ENCODE data around the gene DNAJC7. TPM values are rescaled to one million over a fixed set of nuclear protein-coding genes. Genes with fewer than 3 reads are reported as not detected.

Gene DNAJC7, protein sequence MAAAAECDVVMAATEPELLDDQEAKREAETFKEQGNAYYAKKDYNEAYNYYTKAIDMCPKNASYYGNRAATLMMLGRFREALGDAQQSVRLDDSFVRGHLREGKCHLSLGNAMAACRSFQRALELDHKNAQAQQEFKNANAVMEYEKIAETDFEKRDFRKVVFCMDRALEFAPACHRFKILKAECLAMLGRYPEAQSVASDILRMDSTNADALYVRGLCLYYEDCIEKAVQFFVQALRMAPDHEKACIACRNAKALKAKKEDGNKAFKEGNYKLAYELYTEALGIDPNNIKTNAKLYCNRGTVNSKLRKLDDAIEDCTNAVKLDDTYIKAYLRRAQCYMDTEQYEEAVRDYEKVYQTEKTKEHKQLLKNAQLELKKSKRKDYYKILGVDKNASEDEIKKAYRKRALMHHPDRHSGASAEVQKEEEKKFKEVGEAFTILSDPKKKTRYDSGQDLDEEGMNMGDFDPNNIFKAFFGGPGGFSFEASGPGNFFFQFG
- total RNA-seq = 110 TPM

DNA sequence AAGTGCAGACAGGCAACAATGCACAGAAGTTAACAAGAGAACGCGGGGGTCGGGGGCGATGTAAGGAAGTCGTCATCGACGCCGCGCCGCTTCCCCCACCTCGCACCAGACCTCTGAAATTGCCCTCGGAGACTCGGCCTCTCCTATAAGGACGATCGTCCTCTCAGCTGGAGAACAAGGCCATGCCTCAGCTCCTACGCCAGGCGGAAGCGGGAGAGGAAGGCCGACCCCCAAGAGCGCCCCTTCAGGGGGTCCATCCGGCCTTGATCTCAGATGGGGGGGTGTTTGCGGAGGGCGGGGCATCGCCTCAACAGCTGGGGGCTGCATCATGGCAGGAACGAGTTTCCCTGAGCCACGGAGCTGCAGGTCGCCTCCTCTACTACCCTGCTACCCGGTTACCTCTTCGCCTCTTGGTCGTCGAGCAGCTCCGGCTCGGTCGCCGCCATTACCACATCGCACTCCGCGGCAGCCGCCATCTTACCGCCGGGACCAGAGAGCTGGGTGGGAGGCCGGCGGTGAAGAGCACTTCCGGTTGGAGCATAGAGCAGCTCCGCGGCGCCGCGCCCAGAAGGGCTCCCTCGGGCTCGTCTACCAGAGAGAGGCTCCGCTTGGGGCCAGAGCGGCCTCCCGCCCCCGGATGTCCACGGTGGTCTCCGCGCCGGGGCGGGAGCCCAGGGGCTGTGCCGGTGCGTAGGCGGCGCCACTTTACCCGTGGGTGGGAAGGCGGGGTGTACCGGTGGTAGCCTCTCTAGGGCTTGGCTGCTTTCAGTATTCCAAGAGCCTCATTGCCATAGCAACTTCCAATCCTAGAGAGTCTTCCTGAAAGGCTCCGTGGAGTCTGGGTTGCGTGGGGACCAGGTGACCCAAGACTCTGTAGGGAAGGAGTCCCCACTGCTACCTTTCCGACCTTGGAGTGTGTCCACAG is at the start of gene DNAJC7:
TSS of gene DNAJC7 (minus strand) at position 499 of the 925 bp plus-strand sequence. CDS start at position 476, 23 bp downstream.
- H3K9me3 ChIP-seq (ENCODE audit: low read depth, low read length) = no peaks in the 10 kb centered on the region
- peak within 1 kb of the TSS; percentile 90 for H3K4me3 ChIP-seq (ENCODE audit: low read length)
- H3K4me1 ChIP-seq (ENCODE audit: insufficient read depth, low read length) = peaks cover 77% of the 10 kb centered on the region
- no peaks in the 10 kb centered on the region for H3K27me3 ChIP-seq (ENCODE audit: insufficient read depth, low read length)

- H3K9me3 ChIP-seq (ENCODE audit: low read depth, low read length) = no peaks in the 10 kb centered on the region
- H3K4me1 ChIP-seq (ENCODE audit: insufficient read depth, low read length) = peaks cover 16% of the 10 kb centered on the region
- H3K4me3 ChIP-seq (ENCODE audit: low read length) = no peak overlapping the region
- no peaks in the 10 kb centered on the region for H3K27me3 ChIP-seq (ENCODE audit: insufficient read depth, low read length)
These were observed 48.0 kb upstream of the DNAJC7 start for GRCh38 chr17:42065201-42065600.

DNA sequence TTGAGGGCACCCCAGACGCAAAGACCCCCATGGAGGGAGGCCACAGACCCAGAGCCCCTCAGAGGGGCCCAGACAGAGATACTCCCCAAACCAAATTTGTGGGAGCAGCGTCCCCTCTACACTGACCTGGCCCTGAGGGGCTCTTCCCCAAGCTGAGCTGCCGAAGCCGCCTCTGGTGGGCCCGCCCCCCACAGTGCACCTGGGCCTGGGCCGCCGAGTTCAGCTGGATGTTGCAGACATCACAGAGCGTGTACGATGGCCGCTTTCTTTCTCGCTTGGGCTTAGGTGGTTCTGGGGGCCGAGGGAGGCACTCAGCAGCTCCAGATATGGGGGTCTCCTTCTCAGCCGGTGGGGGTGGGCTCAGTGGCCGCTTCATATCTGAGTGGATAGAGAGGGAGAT is 45.4 kb upstream of the DNAJC7 start:
- H3K27me3 ChIP-seq (ENCODE audit: insufficient read depth, low read length) = no peaks in the 10 kb centered on the region
- H3K4me3 ChIP-seq (ENCODE audit: low read length) = no peak overlapping the region
- peaks cover 16% of the 10 kb centered on the region for H3K4me1 ChIP-seq (ENCODE audit: insufficient read depth, low read length)
- H3K9me3 ChIP-seq (ENCODE audit: low read depth, low read length) = no peaks in the 10 kb centered on the region

DNA sequence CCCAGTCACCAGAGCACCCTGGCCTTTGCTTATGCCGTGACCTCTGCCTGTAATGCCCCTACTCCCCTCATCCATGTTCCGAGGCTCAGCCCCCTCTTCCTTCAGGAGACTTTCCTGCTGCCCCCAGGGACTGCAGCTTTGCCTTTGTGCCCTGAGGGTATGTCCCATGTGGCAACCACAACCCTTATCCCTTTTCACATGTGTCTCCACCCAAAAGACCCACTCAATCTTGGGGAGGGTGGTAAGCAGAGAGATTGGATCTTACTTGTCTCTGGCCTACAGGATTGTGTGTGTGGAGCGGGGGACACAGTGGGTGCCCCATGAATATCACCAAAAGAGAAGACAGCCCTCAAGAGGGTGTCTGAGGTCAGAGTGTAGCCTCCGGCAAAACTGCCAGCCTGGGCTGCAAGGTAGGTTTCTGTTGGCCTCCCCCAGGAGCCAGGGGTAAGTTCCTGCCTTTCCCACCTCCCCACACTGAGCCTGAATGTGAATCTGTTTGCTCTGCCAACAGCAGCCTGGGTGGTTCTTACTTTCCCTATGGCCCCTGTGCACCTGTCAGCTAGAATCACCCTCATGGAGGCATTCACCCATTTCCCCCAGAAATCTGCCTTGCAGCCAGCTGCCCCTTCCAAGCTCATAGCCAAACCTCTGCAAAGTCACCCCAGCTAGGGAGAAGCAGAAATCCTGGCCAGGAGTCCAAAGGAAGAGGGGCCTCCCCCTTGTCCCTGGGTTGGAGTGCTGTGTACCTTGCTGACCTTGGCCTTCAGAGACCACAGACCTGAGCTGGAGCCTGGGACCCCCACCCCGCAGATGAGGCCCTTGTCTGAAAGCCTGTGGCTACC is 44.6 kb upstream of the DNAJC7 start:
- H3K9me3 ChIP-seq (ENCODE audit: low read depth, low read length) = no peaks in the 10 kb centered on the region
- no peak overlapping the region for H3K4me3 ChIP-seq (ENCODE audit: low read length)
- H3K4me1 ChIP-seq (ENCODE audit: insufficient read depth, low read length) = peaks cover 16% of the 10 kb centered on the region
- no peaks in the 10 kb centered on the region for H3K27me3 ChIP-seq (ENCODE audit: insufficient read depth, low read length)

GRCh38 chr17:42060231-42060630 is 43.0 kb upstream of the DNAJC7 start:
- Histone ChIP-seq H3K4me3 (ENCODE audit: low read length) (no peak overlapping the region), H3K4me1 (ENCODE audit: insufficient read depth, low read length) (peaks cover 12% of the 10 kb centered on the region), H3K27me3 (ENCODE audit: insufficient read depth, low read length) (no peaks in the 10 kb centered on the region), H3K9me3 (ENCODE audit: low read depth, low read length) (no peaks in the 10 kb centered on the region)

- Histone ChIP-seq H3K4me3 (ENCODE audit: low read length) (no peak overlapping the region), H3K9me3 (ENCODE audit: low read depth, low read length) (no peaks in the 10 kb centered on the region), H3K4me1 (ENCODE audit: insufficient read depth, low read length) (peaks cover 12% of the 10 kb centered on the region), H3K27me3 (ENCODE audit: insufficient read depth, low read length) (no peaks in the 10 kb centered on the region)
These were observed 42.6 kb upstream of the DNAJC7 start for GRCh38 chr17:42059815-42060214.

- Histone ChIP-seq H3K4me3 (ENCODE audit: low read length) (no peak overlapping the region), H3K4me1 (ENCODE audit: insufficient read depth, low read length) (no peaks in the 10 kb centered on the region), H3K9me3 (ENCODE audit: low read depth, low read length) (no peaks in the 10 kb centered on the region), H3K27me3 (ENCODE audit: insufficient read depth, low read length) (no peaks in the 10 kb centered on the region)
These were observed 40.8 kb upstream of the DNAJC7 start for GRCh38 chr17:42058063-42058462.

DNA sequence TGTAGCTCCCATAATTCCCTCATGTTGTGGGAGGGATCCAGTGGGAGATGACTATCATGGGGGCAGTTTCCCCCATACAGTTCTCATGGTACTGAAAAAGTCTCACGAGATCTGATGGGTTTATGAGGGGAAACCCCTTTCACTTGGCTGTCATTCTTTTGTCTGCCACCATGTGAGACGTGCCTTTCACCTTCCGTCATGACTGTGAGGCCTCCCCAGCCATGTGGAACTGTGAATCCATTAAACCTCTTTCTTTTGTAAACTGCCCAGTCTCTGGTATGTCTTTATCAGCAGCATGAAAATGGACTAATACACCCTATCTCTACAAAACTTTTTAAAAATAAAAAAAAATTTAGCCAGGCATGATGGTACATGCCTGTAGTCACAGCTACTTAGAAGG is 39.4 kb upstream of the DNAJC7 start:
- no peaks in the 10 kb centered on the region for H3K27me3 ChIP-seq (ENCODE audit: insufficient read depth, low read length)
- H3K4me3 ChIP-seq (ENCODE audit: low read length) = no peak overlapping the region

GRCh38 chr17:42055496-42055895 is 38.3 kb upstream of the DNAJC7 start:
- Histone ChIP-seq H3K9me3 (ENCODE audit: low read depth, low read length) (no peaks in the 10 kb centered on the region), H3K27me3 (ENCODE audit: insufficient read depth, low read length) (peaks cover 2% of the 10 kb centered on the region), H3K4me3 (ENCODE audit: low read length) (no peak overlapping the region), H3K4me1 (ENCODE audit: insufficient read depth, low read length) (peaks cover 3% of the 10 kb centered on the region)

More for the DNA sequence above, 39.4 kb upstream of the DNAJC7 start:
- H3K9me3 ChIP-seq (ENCODE audit: low read depth, low read length) = no peaks in the 10 kb centered on the region
- H3K4me1 ChIP-seq (ENCODE audit: insufficient read depth, low read length) = no peaks in the 10 kb centered on the region

DNA sequence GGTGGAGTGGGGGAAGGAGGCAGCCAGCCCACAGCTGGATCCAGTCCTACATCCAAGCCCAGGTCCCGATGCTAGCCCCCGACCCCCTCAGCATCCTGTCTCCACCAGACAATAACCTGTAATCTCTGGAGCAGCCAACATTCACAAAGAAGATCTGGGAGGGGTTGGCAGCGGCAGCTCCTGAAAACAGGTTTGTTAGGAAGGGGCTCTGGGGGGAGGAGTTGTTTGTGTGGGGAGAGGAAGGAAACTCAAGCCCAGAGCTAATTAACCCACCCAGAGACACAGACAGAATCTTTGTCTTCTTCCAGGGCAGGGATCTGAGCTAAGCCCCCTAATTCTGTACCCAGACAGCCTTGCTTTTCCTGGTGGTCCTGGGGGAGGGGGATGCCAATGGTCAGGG is 37.8 kb upstream of the DNAJC7 start:
- no peaks in the 10 kb centered on the region for H3K9me3 ChIP-seq (ENCODE audit: low read depth, low read length)
- H3K27me3 ChIP-seq (ENCODE audit: insufficient read depth, low read length) = peaks cover 2% of the 10 kb centered on the region
- peaks cover 5% of the 10 kb centered on the region for H3K4me1 ChIP-seq (ENCODE audit: insufficient read depth, low read length)
- H3K4me3 ChIP-seq (ENCODE audit: low read length) = no peak overlapping the region

- H3K4me3 ChIP-seq (ENCODE audit: low read length) = no peak overlapping the region
- peaks cover 5% of the 10 kb centered on the region for H3K27me3 ChIP-seq (ENCODE audit: insufficient read depth, low read length)
- H3K9me3 ChIP-seq (ENCODE audit: low read depth, low read length) = no peaks in the 10 kb centered on the region
- H3K4me1 ChIP-seq (ENCODE audit: insufficient read depth, low read length) = peaks cover 9% of the 10 kb centered on the region
These were observed 36.7 kb upstream of the DNAJC7 start for GRCh38 chr17:42053731-42054500.

GRCh38 chr17:42052346-42052877 is 35.2 kb upstream of the DNAJC7 start:
- Histone ChIP-seq H3K4me3 (ENCODE audit: low read length) (no peak overlapping the region), H3K4me1 (ENCODE audit: insufficient read depth, low read length) (peaks cover 9% of the 10 kb centered on the region), H3K27me3 (ENCODE audit: insufficient read depth, low read length) (peaks cover 5% of the 10 kb centered on the region), H3K9me3 (ENCODE audit: low read depth, low read length) (no peaks in the 10 kb centered on the region)

GRCh38 chr17:42051645-42052044 is 34.4 kb upstream of the DNAJC7 start:
- peaks cover 9% of the 10 kb centered on the region for H3K4me1 ChIP-seq (ENCODE audit: insufficient read depth, low read length)
- no peaks in the 10 kb centered on the region for H3K9me3 ChIP-seq (ENCODE audit: low read depth, low read length)
- H3K4me3 ChIP-seq (ENCODE audit: low read length) = no peak overlapping the region
- peaks cover 5% of the 10 kb centered on the region for H3K27me3 ChIP-seq (ENCODE audit: insufficient read depth, low read length)

GRCh38 chr17:42051013-42051400 is 33.8 kb upstream of the DNAJC7 start:
- H3K4me3 ChIP-seq (ENCODE audit: low read length) = no peak overlapping the region
- peaks cover 5% of the 10 kb centered on the region for H3K27me3 ChIP-seq (ENCODE audit: insufficient read depth, low read length)
- H3K4me1 ChIP-seq (ENCODE audit: insufficient read depth, low read length) = peaks cover 9% of the 10 kb centered on the region
- H3K9me3 ChIP-seq (ENCODE audit: low read depth, low read length) = no peaks in the 10 kb centered on the region

All from mononuclear cell (primary cell).